ENCODE data around the gene HPCAL1. TPM values are rescaled to one million over a fixed set of nuclear protein-coding genes. Genes with fewer than 3 reads are reported as not detected.

The HPCAL1 gene
- total and polyA plus RNA-seq, 2 of the 8 experiments (the other 6 are each of a cell fraction or from before 2014, with no cell fraction given), result 5.8 to 8.6 TPM

DNA sequence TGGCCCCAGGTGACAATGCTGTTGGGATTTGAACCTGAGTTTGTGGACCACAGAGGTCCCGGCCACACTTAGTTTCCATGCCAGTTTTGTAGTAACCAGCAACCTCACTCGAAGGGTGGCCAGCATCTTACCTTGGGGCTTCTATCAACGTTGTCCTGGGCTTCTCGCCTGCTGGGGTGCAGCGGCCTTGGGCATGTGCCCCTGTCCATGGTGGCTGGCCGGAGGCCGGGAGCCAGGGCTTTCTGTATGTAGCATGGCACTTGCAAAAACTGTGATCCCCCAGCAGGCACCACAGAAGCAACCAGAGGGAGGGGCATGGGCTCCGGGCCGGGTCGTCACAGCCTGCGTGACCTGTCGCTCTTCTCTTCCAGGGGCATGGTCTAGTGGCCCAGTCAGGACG is 93.8 kb downstream of the HPCAL1 start (continued):
- TF ChIP-seq ATF2 (IDR thresholded peaks at IDR 0.05; ENCODE audit: low read length) (no peak), NRF1 (IDR thresholded peaks at IDR 0.05; ENCODE audit: low read depth, low read length) (no peak), FOSL1 (IDR thresholded peaks at IDR 0.05; ENCODE audit: insufficient read depth, low read depth, low read length) (no peak), PHF8 (conservative IDR thresholded peaks at IDR 0.05; ENCODE audit: low read depth, low read length) (no peak), HDAC6 (IDR thresholded peaks at IDR 0.05; ENCODE audit: low read depth, low read length) (no peak), CREB1 (IDR thresholded peaks at IDR 0.05) (no peak)
